GM12878 (cell line): Measurements from ENCODE around the gene GLB1L3. TPM values are rescaled to one million over a fixed set of nuclear protein-coding genes. Genes with fewer than 3 reads are reported as not detected.

Experiments
- ATAC-seq: fragments of 200-7000 bp; cut with Tn5 transposase; 3 replicates; pipeline ENCODE4 v1.9.1; 2020; ENCODE audit warnings: mild to moderate bottlenecking, moderate library complexity
- BruUV-seq: library from RNA; stranded (reverse); fragments of 400-500 nt; replicated peaks from 2 replicates; lab custom pipeline; 2021; lab: Mats Ljungman, UMichigan
- CTCF ChIA-PET: fragments of 300-600 bp; sonication (Branson Sonifier 250); formaldehyde crosslinking; extraction: SDS; loops from one replicate; lab custom pipeline; 2021; ENCODE audit warnings: inconsistent platforms; lab: Yijun Ruan, JAX
- POLR2A ChIA-PET: fragments of 350-600 bp; formaldehyde crosslinking; extraction: SDS; loops from one replicate; lab custom pipeline; 2021; ENCODE audit warnings: inconsistent platforms; lab: Charles Lee
- RAD21 ChIA-PET: fragments of 300-600 bp; sonication (Branson Sonifier 250); formaldehyde crosslinking; loops from one replicate; lab custom pipeline; 2023; ENCODE audit warnings: antibody characterized with exemption; ENCODE audit not compliant: unreplicated experiment; lab: Charles Lee
- SMC1A ChIA-PET: fragments of 300-600 bp; sonication (Branson Sonifier 250); formaldehyde crosslinking; loops from one replicate; lab custom pipeline; 2023; ENCODE audit not compliant: unreplicated experiment, uncharacterized antibody; lab: Charles Lee
- DNase-seq: peaks from one replicate; pipeline ENCODE4 v3.0.0-alpha.2; 2011; ENCODE audit warnings: low read depth, low spot score
- FAIRE-seq: peaks from 3 replicates; lab custom pipeline; 2011; peaks lifted over from hg19 to GRCh38; lab: Jason Lieb, UNC
- H2AFZ ChIP-seq: 2 replicates; pipeline ENCODE4 v1.6.0; 2011; ENCODE audit warnings: low read depth, low read length, control low read depth; ENCODE audit not compliant: control insufficient read depth
- H3K27ac ChIP-seq: 2 replicates; pipeline ENCODE4 v1.5.1; 2011; ENCODE audit warnings: control low read depth; ENCODE audit not compliant: control insufficient read depth, insufficient read depth
- H3K27me3 ChIP-seq, 2 experiments: replicated peaks in 1 of 2; 2 replicates each; pipeline versions ENCODE4 v1.6.0 to v1.6.1; 2011; ENCODE audit warnings: low read length in 1 of 2; ENCODE audit not compliant: control insufficient read depth in 2 of 2, insufficient read depth in 2 of 2
- H3K36me3 ChIP-seq, 2 experiments: 2 replicates each; pipeline ENCODE4 v1.5.1; 2011; ENCODE audit warnings: low read length in 1 of 2; ENCODE audit not compliant: control insufficient read depth in 2 of 2, insufficient read depth in 2 of 2
- H3K4me1 ChIP-seq: 2 replicates; pipeline ENCODE4 v1.6.1; 2011; ENCODE audit warnings: mild to moderate bottlenecking, low read length, moderate library complexity, mixed read lengths; ENCODE audit not compliant: control insufficient read depth, insufficient read depth
- H3K4me2 ChIP-seq: 2 replicates; pipeline ENCODE4 v1.6.0; 2011; ENCODE audit warnings: control low read depth; ENCODE audit not compliant: control insufficient read depth, insufficient read depth
- H3K4me3 ChIP-seq: fragments of 200-600 bp; sonication (generic); 2 replicates; pipeline ENCODE4 v1.5.1; 2016
- H3K79me2 ChIP-seq: 2 replicates; pipeline ENCODE4 v1.6.0; 2011; ENCODE audit warnings: low read length; ENCODE audit not compliant: control insufficient read depth, insufficient read depth
- H3K9ac ChIP-seq: 2 replicates; pipeline ENCODE4 v1.8.0; 2011; ENCODE audit warnings: low read length, control low read depth, mixed read lengths; ENCODE audit not compliant: control insufficient read depth, insufficient read depth
- H3K9me3 ChIP-seq: replicated peaks from 3 replicates; pipeline ENCODE4 v1.5.1; 2011; ENCODE audit warnings: mild to moderate bottlenecking, low read length; ENCODE audit not compliant: control insufficient read depth, insufficient read depth
- H4K20me1 ChIP-seq: 2 replicates; pipeline ENCODE4 v1.6.0; 2011; ENCODE audit not compliant: control insufficient read depth, insufficient read depth
- HDAC6 ChIP-seq: fragments of 200-600 bp; sonication (generic); IDR thresholded peaks from one replicate; pipeline ENCODE4 v1.8.0; 2017; ENCODE audit warnings: antibody characterized with exemption; ENCODE audit not compliant: unreplicated experiment
- POLR2A ChIP-seq: IDR thresholded peaks from 2 replicates; pipeline ENCODE4 v1.6.1; 2011; ENCODE audit warnings: low read depth, mild to moderate bottlenecking, low read length
- SIX5 ChIP-seq: IDR thresholded peaks from 2 replicates; pipeline ENCODE4 v1.6.1; 2011; ENCODE audit warnings: mild to moderate bottlenecking, low read depth, low read length, moderate library complexity; ENCODE audit not compliant: severe bottlenecking
- TCF7 ChIP-seq: IDR thresholded peaks from 2 replicates; pipeline ENCODE4 v1.6.1; 2014; ENCODE audit warnings: antibody characterized with exemption, borderline replicate concordance
- ZNF207 ChIP-seq: fragments of 450-650 bp; IDR thresholded peaks from 2 replicates; pipeline ENCODE4 v1.6.1; 2014; ENCODE audit warnings: antibody characterized with exemption, mild to moderate bottlenecking, borderline replicate concordance
- WGBS: methylation state at CpG from one replicate; pipeline ENCODE4 v1.1.6; 2016; ENCODE audit warnings: low lambda C conversion rate; ENCODE audit not compliant: insufficient replicate concordance, insufficient coverage; ENCODE audit errors: missing lambda C conversion rate; 5-methylcytosine and 5-hydroxymethylcytosine counted together
- in situ Hi-C: fragments of 300-500 bp; cut with MboI; formaldehyde crosslinking; loops from 9 replicates; pipeline ENCODE4 v1.14.3; 2018; ENCODE audit warnings: mixed read lengths
- intact Hi-C: fragments of 100-400 bp; cut with micrococcal nuclease; formaldehyde crosslinking; loops from one replicate; pipeline ENCODE4 v1.14.2; 2022; ENCODE audit not compliant: unreplicated experiment
- polyA plus RNA-seq, 11 experiments: library from polyadenylated mRNA; depleted of rRNA in 4 of 11; unstranded in 6 of 11; stranded (reverse) in 5 of 11; fragments of >200 nt; fragmentation: Nextera tagmentation in 4 of 11; fragmentation: Illumina TruSeq in 1 of 11; extraction: Ambion mirVana in 4 of 11; extraction: Trizol in 1 of 11; gene quantifications; 1 replicate in 1 of 11; 2 replicates in 10 of 11; pipeline versions ENCODE4 v1.2.1 to v1.2.3, GENCODE V29; 2011 to 2016; ENCODE audit warnings: inconsistent platforms in 2 of 11, missing spikeins in 2 of 11, low read depth in 1 of 11
- total RNA-seq, 4 experiments: library from RNA; depleted of rRNA in 3 of 4; stranded (reverse); fragments of >200 nt in 3 of 4; fragmentation: Illumina TruSeq in 1 of 4; extraction: Trizol in 1 of 4; gene quantifications; 2 replicates each; pipeline versions ENCODE4 v1.2.1 to v1.2.3, GENCODE V29; 2013 to 2021
- TF ChIP-seq, protein P1 (sequence below): fragments of 450-650 bp; IDR thresholded peaks from 2 replicates; pipeline ENCODE4 v1.6.1; 2017; ENCODE audit warnings: mild to moderate bottlenecking, moderate library complexity

GLB1L3 gene
- total and polyA plus RNA-seq, 10 of the 15 experiments (the other 5 are each of a cell fraction or from before 2014, with no cell fraction given): 0.53 to 2.9 (median 1.9) TPM; not detected in 1

DNA sequence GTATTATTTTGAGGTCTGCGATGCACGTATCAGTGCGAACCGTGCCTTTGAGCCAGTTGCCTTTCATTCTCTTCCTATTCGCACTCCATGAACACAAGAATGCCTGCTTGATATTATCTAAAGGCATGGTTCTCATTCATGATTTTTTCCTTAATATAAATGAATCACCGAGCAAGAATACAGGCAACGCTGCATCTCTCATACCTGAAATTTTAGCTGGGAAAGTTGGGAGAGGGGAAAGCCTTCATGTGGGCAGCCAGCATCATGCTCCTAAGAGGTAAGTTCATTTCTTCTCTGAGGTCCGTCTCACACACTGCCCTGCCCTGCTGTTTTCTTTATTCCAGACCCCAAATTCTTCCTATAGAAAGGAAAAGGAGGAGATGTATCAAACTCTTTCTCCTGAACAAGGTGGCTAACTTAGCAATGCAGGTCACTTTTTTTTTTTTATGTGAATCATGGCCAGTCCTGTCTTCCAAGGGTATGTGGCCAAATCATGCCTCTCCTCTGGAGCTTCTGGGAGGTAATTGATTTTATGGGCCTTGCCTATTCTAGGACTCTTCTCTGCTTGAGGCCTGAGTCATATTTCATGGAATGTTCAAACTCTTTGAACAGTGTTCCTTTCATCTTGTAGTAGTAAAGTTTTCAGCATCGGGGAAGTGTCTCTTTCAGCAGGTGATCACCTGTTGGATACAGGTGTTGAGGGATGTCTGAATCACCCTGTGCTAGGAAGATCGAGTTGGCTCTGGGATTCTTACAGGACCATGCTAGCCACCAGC lies 58.8 kb downstream of the GLB1L3 start (continued):
- TF ChIP-seq, protein P1, sequence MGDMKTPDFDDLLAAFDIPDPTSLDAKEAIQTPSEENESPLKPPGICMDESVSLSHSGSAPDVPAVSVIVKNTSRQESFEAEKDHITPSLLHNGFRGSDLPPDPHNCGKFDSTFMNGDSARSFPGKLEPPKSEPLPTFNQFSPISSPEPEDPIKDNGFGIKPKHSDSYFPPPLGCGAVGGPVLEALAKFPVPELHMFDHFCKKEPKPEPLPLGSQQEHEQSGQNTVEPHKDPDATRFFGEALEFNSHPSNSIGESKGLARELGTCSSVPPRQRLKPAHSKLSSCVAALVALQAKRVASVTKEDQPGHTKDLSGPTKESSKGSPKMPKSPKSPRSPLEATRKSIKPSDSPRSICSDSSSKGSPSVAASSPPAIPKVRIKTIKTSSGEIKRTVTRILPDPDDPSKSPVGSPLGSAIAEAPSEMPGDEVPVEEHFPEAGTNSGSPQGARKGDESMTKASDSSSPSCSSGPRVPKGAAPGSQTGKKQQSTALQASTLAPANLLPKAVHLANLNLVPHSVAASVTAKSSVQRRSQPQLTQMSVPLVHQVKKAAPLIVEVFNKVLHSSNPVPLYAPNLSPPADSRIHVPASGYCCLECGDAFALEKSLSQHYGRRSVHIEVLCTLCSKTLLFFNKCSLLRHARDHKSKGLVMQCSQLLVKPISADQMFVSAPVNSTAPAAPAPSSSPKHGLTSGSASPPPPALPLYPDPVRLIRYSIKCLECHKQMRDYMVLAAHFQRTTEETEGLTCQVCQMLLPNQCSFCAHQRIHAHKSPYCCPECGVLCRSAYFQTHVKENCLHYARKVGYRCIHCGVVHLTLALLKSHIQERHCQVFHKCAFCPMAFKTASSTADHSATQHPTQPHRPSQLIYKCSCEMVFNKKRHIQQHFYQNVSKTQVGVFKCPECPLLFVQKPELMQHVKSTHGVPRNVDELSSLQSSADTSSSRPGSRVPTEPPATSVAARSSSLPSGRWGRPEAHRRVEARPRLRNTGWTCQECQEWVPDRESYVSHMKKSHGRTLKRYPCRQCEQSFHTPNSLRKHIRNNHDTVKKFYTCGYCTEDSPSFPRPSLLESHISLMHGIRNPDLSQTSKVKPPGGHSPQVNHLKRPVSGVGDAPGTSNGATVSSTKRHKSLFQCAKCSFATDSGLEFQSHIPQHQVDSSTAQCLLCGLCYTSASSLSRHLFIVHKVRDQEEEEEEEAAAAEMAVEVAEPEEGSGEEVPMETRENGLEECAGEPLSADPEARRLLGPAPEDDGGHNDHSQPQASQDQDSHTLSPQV: no peak
- TF ChIP-seq, all 136 proteins: peak for 0

DNA sequence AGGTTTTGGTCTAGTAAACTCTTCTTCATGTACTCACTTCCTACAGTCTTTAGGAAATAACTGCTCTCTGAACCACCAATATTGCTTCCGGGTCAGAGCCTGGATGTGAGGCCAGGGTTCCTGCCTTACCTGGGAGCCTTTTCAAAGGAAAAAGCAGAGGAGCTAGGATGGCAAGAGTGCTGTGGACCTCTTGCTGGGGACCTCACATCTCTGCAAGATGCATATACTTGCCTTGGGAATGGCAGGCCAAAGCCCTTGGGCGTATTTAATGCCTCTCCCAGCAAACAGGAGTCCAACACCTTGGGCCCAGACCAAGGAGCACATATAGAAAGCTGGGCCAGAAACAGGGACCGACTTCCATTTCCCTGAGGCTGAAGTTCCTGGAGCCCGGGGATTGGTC lies 60.9 kb downstream of the GLB1L3 start:
- in situ Hi-C loops: no loop called here
- Histone ChIP-seq H3K27me3 (no peaks in the 10 kb centered on the region; a peak in 2 of 4 replicates), H3K4me2 (no peak overlapping the region), H4K20me1 (no peaks in the 10 kb centered on the region), H2AFZ (no peak overlapping the region), H3K79me2 (no peaks in the 10 kb centered on the region), H3K4me3 (no peak overlapping the region), H3K36me3 (no peaks in the 10 kb centered on the region), H3K4me1 (no peaks in the 10 kb centered on the region; the same call in 1 of the 2 replicates), H3K9ac (no peak overlapping the region), H3K9me3 (no peaks in the 10 kb centered on the region), H3K27ac (no peak overlapping the region)
- ATAC-seq: no peak
- no TSS peak for BruUV-seq
- WGBS: 24% methylated on average over 4 of the region's 4 CpGs
- SMC1A ChIA-PET: no interaction called here
- no peak for FAIRE-seq
- no peak for TF ChIP-seq ZNF207
- TF ChIP-seq TCF7: no peak
- no peak for TF ChIP-seq POLR2A
- TF ChIP-seq HDAC6: no peak
- no peak for TF ChIP-seq SIX5
- intact Hi-C loops: no loop called here
- RAD21 ChIA-PET: no interaction called here
- POLR2A ChIA-PET: no interaction called here
- no peak for DNase-seq
- CTCF ChIA-PET: no interaction called here
